ENCODE data around the gene IPCEF1. TPM values are rescaled to one million over a fixed set of nuclear protein-coding genes. Genes with fewer than 3 reads are reported as not detected.

IPCEF1 gene
- total and polyA plus RNA-seq, 4 donors: 0.46 to 2.8 (median 1.3) TPM

DNA sequence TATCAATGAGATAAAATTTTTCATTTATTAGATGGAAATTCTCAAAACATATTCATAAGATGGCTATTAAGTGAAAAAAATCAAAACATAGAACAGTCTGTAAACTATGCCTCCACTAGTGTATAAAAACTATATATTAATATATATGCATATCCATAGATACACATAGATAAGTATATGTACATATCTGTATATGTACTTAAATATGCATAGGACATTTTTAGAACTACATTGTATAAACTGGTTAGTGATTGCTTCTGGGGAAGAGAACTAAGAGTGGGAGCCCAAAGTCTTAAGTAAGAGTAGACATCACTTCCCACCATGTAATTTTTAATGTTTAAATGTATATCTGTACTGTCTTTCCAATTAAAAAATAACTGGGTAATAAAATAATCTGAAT is 31.5 kb downstream of the IPCEF1 start:
- TF ChIP-seq JUND (IDR thresholded peaks at IDR 0.05) (no peak), GABPA (IDR thresholded peaks at IDR 0.05 in 1 of 2, conservative IDR thresholded peaks at IDR 0.05 in 1 of 2) (no peak), FOXA1 (IDR thresholded peaks at IDR 0.05) (no peak), YY1 (IDR thresholded peaks at IDR 0.05) (no peak), HNF4A (conservative IDR thresholded peaks at IDR 0.05) (no peak), FOXA2 (IDR thresholded peaks at IDR 0.05) (no peak), TAF1 (conservative IDR thresholded peaks at IDR 0.05) (no peak), RXRA (IDR thresholded peaks at IDR 0.05) (no peak), RAD21 (IDR thresholded peaks at IDR 0.05) (no peak), SP1 (IDR thresholded peaks at IDR 0.05) (no peak), HNF4G (IDR thresholded peaks at IDR 0.05) (no peak), EGR1 (IDR thresholded peaks at IDR 0.05; ENCODE audit: low read depth in 2 of 2) (no peak), NR2F2 (IDR thresholded peaks at IDR 0.05) (no peak)
- TF ChIP-seq, protein P1, sequence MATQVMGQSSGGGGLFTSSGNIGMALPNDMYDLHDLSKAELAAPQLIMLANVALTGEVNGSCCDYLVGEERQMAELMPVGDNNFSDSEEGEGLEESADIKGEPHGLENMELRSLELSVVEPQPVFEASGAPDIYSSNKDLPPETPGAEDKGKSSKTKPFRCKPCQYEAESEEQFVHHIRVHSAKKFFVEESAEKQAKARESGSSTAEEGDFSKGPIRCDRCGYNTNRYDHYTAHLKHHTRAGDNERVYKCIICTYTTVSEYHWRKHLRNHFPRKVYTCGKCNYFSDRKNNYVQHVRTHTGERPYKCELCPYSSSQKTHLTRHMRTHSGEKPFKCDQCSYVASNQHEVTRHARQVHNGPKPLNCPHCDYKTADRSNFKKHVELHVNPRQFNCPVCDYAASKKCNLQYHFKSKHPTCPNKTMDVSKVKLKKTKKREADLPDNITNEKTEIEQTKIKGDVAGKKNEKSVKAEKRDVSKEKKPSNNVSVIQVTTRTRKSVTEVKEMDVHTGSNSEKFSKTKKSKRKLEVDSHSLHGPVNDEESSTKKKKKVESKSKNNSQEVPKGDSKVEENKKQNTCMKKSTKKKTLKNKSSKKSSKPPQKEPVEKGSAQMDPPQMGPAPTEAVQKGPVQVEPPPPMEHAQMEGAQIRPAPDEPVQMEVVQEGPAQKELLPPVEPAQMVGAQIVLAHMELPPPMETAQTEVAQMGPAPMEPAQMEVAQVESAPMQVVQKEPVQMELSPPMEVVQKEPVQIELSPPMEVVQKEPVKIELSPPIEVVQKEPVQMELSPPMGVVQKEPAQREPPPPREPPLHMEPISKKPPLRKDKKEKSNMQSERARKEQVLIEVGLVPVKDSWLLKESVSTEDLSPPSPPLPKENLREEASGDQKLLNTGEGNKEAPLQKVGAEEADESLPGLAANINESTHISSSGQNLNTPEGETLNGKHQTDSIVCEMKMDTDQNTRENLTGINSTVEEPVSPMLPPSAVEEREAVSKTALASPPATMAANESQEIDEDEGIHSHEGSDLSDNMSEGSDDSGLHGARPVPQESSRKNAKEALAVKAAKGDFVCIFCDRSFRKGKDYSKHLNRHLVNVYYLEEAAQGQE (IDR thresholded peaks at IDR 0.05): no peak
- TF ChIP-seq, protein P2, sequence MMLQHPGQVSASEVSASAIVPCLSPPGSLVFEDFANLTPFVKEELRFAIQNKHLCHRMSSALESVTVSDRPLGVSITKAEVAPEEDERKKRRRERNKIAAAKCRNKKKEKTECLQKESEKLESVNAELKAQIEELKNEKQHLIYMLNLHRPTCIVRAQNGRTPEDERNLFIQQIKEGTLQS (IDR thresholded peaks at IDR 0.05): no peak
- TF ChIP-seq, protein P3, sequence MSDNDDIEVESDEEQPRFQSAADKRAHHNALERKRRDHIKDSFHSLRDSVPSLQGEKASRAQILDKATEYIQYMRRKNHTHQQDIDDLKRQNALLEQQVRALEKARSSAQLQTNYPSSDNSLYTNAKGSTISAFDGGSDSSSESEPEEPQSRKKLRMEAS (IDR thresholded peaks at IDR 0.05): no peak
- TF ChIP-seq, protein P4, sequence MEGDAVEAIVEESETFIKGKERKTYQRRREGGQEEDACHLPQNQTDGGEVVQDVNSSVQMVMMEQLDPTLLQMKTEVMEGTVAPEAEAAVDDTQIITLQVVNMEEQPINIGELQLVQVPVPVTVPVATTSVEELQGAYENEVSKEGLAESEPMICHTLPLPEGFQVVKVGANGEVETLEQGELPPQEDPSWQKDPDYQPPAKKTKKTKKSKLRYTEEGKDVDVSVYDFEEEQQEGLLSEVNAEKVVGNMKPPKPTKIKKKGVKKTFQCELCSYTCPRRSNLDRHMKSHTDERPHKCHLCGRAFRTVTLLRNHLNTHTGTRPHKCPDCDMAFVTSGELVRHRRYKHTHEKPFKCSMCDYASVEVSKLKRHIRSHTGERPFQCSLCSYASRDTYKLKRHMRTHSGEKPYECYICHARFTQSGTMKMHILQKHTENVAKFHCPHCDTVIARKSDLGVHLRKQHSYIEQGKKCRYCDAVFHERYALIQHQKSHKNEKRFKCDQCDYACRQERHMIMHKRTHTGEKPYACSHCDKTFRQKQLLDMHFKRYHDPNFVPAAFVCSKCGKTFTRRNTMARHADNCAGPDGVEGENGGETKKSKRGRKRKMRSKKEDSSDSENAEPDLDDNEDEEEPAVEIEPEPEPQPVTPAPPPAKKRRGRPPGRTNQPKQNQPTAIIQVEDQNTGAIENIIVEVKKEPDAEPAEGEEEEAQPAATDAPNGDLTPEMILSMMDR (IDR thresholded peaks at IDR 0.05; ENCODE audit: low read depth, low read length, missing input control): no peak
- Histone ChIP-seq H3K27me3 (ENCODE audit: control insufficient read depth in 4 of 4, insufficient read depth in 4 of 4, low read length in 3 of 4) (no peaks in the 10 kb centered on the region), H3K9ac (ENCODE audit: low read depth in 1 of 2, low read length in 2 of 2) (no peak overlapping the region), H3K4me3 (ENCODE audit: low read depth in 1 of 3, low read length in 3 of 3) (no peak overlapping the region), H3K36me3 (ENCODE audit: control insufficient read depth in 4 of 4, insufficient read depth in 3 of 4, low read depth in 1 of 4, low read length in 3 of 4) (no peaks in the 10 kb centered on the region), H3K4me1 (ENCODE audit: control insufficient read depth in 4 of 4, insufficient read depth in 4 of 4, low read length in 3 of 4) (no peaks in the 10 kb centered on the region), H3K27ac (ENCODE audit: low read depth in 1 of 2, low read length in 2 of 2) (no peak overlapping the region), H3K9me3 (ENCODE audit: control insufficient read depth in 4 of 4, low read length in 3 of 4) (no peaks in the 10 kb centered on the region)
- no peak for DNase-seq (ENCODE audit: low spot score)

DNA sequence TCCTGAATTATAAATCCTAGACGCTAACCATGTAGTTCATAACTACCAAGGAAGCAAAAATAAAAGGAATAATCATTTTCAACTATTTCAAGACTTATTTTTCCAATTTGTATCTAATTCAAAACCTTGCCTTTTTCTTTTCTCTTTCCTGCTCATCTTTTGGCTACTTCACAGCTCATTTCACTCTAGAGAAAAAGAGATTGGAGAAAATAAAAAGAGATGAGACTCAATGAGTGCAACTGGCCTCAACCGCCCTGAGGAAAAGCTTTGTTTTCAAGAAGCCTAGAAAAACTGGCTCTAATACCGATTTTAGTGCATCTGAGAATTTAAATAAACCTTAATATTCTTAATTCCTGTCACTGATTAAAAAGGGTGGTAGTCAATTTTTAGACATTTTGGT is 36.4 kb downstream of the IPCEF1 start:
- TF ChIP-seq FOXA2 (IDR thresholded peaks at IDR 0.05) (no peak), FOXA1 (IDR thresholded peaks at IDR 0.05) (no peak)
- TF ChIP-seq, protein P3 (IDR thresholded peaks at IDR 0.05): no peak
- H3K4me1 ChIP-seq (ENCODE audit: control insufficient read depth in 4 of 4, insufficient read depth in 4 of 4, low read length in 3 of 4): peaks cover 0 to 2% (median 0%) of the 10 kb centered on the region in 4 donors
- H3K9ac ChIP-seq (ENCODE audit: low read depth in 1 of 2, low read length in 2 of 2): no peak overlapping the region
- H3K27ac ChIP-seq (ENCODE audit: low read depth in 1 of 2, low read length in 2 of 2): no peak overlapping the region
- H3K36me3 ChIP-seq (ENCODE audit: control insufficient read depth in 4 of 4, insufficient read depth in 3 of 4, low read depth in 1 of 4, low read length in 3 of 4): no peaks in the 10 kb centered on the region
- no peak for DNase-seq (ENCODE audit: low spot score)
- WGBS: 87% methylated on average over 3 of the region's 3 CpGs
- H3K9me3 ChIP-seq (ENCODE audit: control insufficient read depth in 4 of 4, low read length in 3 of 4): no peaks in the 10 kb centered on the region
- no peak overlapping the region for H3K4me3 ChIP-seq (ENCODE audit: low read depth in 1 of 3, low read length in 3 of 3)
- no peaks in the 10 kb centered on the region for H3K27me3 ChIP-seq (ENCODE audit: control insufficient read depth in 4 of 4, insufficient read depth in 4 of 4, low read length in 3 of 4)

Measured in liver (tissue), 9 donors.